Fibroblast of the conjunctiva (primary cell): ENCODE measurements around the gene SNX17.
"Not testable (repeated sequence)": the region's sequence is repeated elsewhere in the genome, so short reads cannot be mapped to it uniquely, and the experiment has no call there.

ENCODE experiments used
- DNase-seq: peaks from one replicate; pipeline ENCODE4 v3.0.0-alpha.2; 2010; ENCODE audit warnings: low read depth

The SNX17 gene

GRCh38 chr2:27400348-27401135, 30.1 kb downstream of the SNX17 start:
- DNase-seq = no peak

- DNase-seq = peak; percentile 52
These were observed 37.5 kb downstream of the SNX17 start for GRCh38 chr2:27407798-27408491.

- DNase-seq = no peak
These were observed 38.3 kb downstream of the SNX17 start for GRCh38 chr2:27408601-27409320.

- DNase-seq = peak; percentile 87
These were observed 39.1 kb downstream of the SNX17 start, which contains the start of gene PPM1G for GRCh38 chr2:27409321-27410073. PPM1G (minus strand) TSS chr2:27409591; CDS start chr2:27409422, 169 bp downstream.

- DNase-seq = no peak
These were observed 42.2 kb downstream of the SNX17 start for GRCh38 chr2:27412419-27413152.

GRCh38 chr2:27416151-27416550, 45.7 kb downstream of the SNX17 start:
- DNase-seq = no peak

GRCh38 chr2:27420996-27421395, 50.6 kb downstream of the SNX17 start:
- DNase-seq = no peak

GRCh38 chr2:27421660-27422250, 51.3 kb downstream of the SNX17 start:
- DNase-seq = no peak

GRCh38 chr2:27422958-27423357, 52.5 kb downstream of the SNX17 start:
- no peak for DNase-seq

- DNase-seq = not testable (repeated sequence)
These were observed 54.6 kb downstream of the SNX17 start for GRCh38 chr2:27425039-27425438.
